ENCODE results near the gene RNMT. TPM values are rescaled to one million over a fixed set of nuclear protein-coding genes. Genes with fewer than 3 reads are reported as not detected.
A peak's percentile ranks its signal among the peaks of the same experiment; 100 is the strongest.
"Not testable (repeated sequence)": the region's sequence is repeated elsewhere in the genome, so short reads cannot be mapped to it uniquely, and the experiment has no call there.

Gene RNMT
- total RNA-seq, 2 donors from 2014 or later: 37.8 to 48.5 TPM

GRCh38 chr18:13712400-13713131 lies 13.9 kb upstream of the RNMT start:
- H3K27me3 Mint-ChIP-seq (ENCODE audit: low read depth): no peaks in the 10 kb centered on the region
- ATAC-seq (replicated peaks in 1 of 2) (no peak), DNase-seq (no peak)
- peaks cover 9 to 13% of the 10 kb centered on the region in 2 donors for H3K36me3 Mint-ChIP-seq (ENCODE audit: insufficient read depth in 2 of 2)
- peaks cover 33% of the 10 kb centered on the region for H3K4me1 Mint-ChIP-seq (ENCODE audit: low read depth)
- no peaks in the 10 kb centered on the region for H3K9me3 Mint-ChIP-seq
- H3K27ac Mint-ChIP-seq: no peak overlapping the region
- H3K4me3 Mint-ChIP-seq: no peak overlapping the region

DNA sequence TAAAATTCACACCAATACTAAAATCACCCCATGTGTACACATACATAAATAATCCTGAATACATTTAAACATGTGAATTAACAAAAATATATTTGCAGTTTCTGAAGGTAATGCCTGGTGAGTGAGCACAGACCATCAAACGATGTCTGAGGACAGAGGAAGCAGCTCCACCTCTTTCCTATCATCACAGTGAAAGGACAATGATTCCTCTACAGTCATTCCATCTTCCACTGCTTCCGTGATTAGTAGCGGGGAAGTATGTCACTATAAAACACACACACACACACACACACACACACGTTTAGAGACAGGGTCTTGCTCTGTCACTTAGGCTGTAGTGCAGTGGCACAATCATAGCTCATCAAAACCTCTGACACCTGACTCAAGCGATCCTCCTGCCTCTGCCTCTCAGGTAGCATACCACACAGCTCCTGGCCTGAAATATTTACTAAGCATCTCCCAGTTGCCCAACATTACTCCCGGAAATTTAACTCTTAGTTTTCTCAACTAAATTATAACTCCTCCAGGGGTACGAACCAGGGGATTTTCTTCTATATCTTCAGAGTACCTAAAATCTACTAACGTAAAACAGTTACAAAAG lies 12.9 kb upstream of the RNMT start:
- Mint-ChIP-seq H3K9me3 (no peaks in the 10 kb centered on the region), H3K27me3 (ENCODE audit: low read depth) (no peaks in the 10 kb centered on the region), H3K36me3 (ENCODE audit: insufficient read depth in 2 of 2) (peaks cover 5 to 14% of the 10 kb centered on the region in 2 donors), H3K4me3 (no peak overlapping the region), H3K4me1 (ENCODE audit: low read depth) (peaks cover 39% of the 10 kb centered on the region), H3K27ac (no peak overlapping the region)
- ATAC-seq (replicated peaks in 1 of 2) (no peak), DNase-seq (no peak)

- Mint-ChIP-seq H3K4me3 (no peak overlapping the region), H3K4me1 (ENCODE audit: low read depth) (peaks cover 48% of the 10 kb centered on the region)
- no peak for DNase-seq
Observed at GRCh38 chr18:13715330-13715729, 11.1 kb upstream of the RNMT start.

GRCh38 chr18:13716916-13717315 lies 9.6 kb upstream of the RNMT start:
- ATAC-seq (replicated peaks in 1 of 2) (no peak), DNase-seq (no peak)
- Mint-ChIP-seq H3K9me3 (no peaks in the 10 kb centered on the region), H3K36me3 (ENCODE audit: insufficient read depth in 2 of 2) (peaks cover 0 to 12% of the 10 kb centered on the region in 2 donors), H3K4me3 (no peak overlapping the region), H3K27me3 (ENCODE audit: low read depth) (no peaks in the 10 kb centered on the region), H3K4me1 (ENCODE audit: low read depth) (peaks cover 44% of the 10 kb centered on the region), H3K27ac (no peak overlapping the region)

More at GRCh38 chr18:13715330-13715729, 11.1 kb upstream of the RNMT start:
- ATAC-seq (replicated peaks in 1 of 2): no peak
- Mint-ChIP-seq H3K9me3 (no peaks in the 10 kb centered on the region), H3K36me3 (ENCODE audit: insufficient read depth in 2 of 2) (peaks cover 4 to 16% of the 10 kb centered on the region in 2 donors), H3K27ac (no peak overlapping the region), H3K27me3 (ENCODE audit: low read depth) (no peaks in the 10 kb centered on the region)

GRCh38 chr18:13720123-13720522 lies 6.3 kb upstream of the RNMT start:
- no peak overlapping the region for H3K27ac Mint-ChIP-seq
- DNase-seq (no peak), ATAC-seq (replicated peaks in 1 of 2) (no peak)
- H3K27me3 Mint-ChIP-seq (ENCODE audit: low read depth): no peaks in the 10 kb centered on the region
- no peaks in the 10 kb centered on the region for H3K9me3 Mint-ChIP-seq
- peaks cover 61% of the 10 kb centered on the region for H3K4me1 Mint-ChIP-seq (ENCODE audit: low read depth)
- H3K4me3 Mint-ChIP-seq: no peak overlapping the region
- H3K36me3 Mint-ChIP-seq (ENCODE audit: insufficient read depth in 2 of 2): peaks cover 0 to 12% of the 10 kb centered on the region in 2 donors

DNA sequence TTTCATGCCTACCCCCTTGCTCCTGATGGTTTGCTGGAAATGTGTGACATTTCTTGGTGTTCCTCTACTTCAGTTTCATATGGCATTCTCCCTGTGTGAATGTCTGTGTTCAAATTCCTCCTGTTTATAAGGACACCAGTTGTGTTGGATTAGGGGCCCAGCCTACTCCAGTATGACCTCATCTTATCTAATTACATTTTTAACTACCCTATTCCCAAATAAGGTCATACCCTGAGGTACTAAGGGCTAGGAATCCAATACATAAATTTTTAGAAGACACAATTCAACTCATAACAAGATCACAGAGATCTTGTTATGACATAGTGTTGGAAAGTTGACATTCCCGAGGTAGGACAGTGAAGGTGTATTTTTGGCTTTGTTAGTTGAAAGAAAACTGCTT lies 5.6 kb upstream of the RNMT start:
- Mint-ChIP-seq H3K27ac (no peak overlapping the region), H3K9me3 (no peaks in the 10 kb centered on the region), H3K4me1 (ENCODE audit: low read depth) (peaks cover 67% of the 10 kb centered on the region), H3K4me3 (no peak overlapping the region), H3K27me3 (ENCODE audit: low read depth) (no peaks in the 10 kb centered on the region), H3K36me3 (ENCODE audit: insufficient read depth in 2 of 2) (peaks cover 4 to 12% of the 10 kb centered on the region in 2 donors)
- ATAC-seq (replicated peaks in 1 of 2) (no peak), DNase-seq (no peak)

DNA sequence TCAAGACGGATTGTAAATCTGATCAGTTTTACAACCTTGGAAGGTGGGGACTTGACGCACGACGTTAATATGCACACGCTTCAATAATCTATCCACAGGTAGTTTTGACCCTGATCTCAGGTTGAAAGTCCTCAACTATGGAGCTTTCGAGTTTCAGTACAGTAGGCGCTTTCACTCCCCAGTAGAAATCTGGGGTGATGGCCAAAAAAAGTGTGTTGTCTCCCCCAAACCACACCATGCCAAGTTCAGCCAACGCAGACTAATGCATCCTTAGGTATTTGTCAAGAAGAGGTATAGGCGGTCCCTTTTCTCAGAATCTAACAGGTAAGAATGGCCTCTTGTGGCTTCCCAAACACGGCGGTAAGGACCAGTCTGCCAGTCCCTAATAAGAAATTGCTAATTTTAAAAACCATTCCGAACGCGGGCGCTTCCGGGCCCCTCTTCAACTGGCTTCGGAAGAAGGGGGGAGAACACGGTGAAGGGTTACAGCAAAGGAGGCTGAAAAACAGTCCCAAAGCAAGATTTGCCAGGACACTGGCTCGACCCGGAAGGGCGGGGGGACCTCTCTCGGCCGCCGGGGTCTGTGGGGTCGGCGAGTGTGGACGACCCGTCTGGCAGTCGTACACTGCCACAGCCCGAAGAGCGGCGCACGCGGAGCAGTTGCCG lies 774 bp upstream of the RNMT start:
- ATAC-seq (replicated peaks in 1 of 2) (no peak), DNase-seq (no peak)
- no peaks in the 10 kb centered on the region for H3K27me3 Mint-ChIP-seq (ENCODE audit: low read depth)
- H3K4me3 Mint-ChIP-seq: peak overlapping the region; percentile 85 to 95
- H3K27ac Mint-ChIP-seq: peak overlapping the region; percentile 54
- H3K36me3 Mint-ChIP-seq (ENCODE audit: insufficient read depth in 2 of 2): peaks cover 5 to 9% of the 10 kb centered on the region in 2 donors
- H3K9me3 Mint-ChIP-seq: no peaks in the 10 kb centered on the region
- H3K4me1 Mint-ChIP-seq (ENCODE audit: low read depth): peaks cover 70% of the 10 kb centered on the region

GRCh38 chr18:13726972-13727331 lies 479 bp downstream of the RNMT start:
- H3K27me3 Mint-ChIP-seq (ENCODE audit: low read depth): no peaks in the 10 kb centered on the region
- H3K36me3 Mint-ChIP-seq (ENCODE audit: insufficient read depth in 2 of 2): peaks cover 7 to 12% of the 10 kb centered on the region in 2 donors
- ATAC-seq (replicated peaks in 1 of 2) (peak; percentile 4 to 30), DNase-seq (peak; percentile 28 to 33)
- peaks cover 69% of the 10 kb centered on the region for H3K4me1 Mint-ChIP-seq (ENCODE audit: low read depth)
- H3K27ac Mint-ChIP-seq: peak overlapping the region; percentile 96
- peak overlapping the region; percentile 85 to 95 for H3K4me3 Mint-ChIP-seq
- no peaks in the 10 kb centered on the region for H3K9me3 Mint-ChIP-seq

- Mint-ChIP-seq H3K27me3 (ENCODE audit: low read depth) (no peaks in the 10 kb centered on the region), H3K36me3 (ENCODE audit: insufficient read depth in 2 of 2) (peaks cover 13 to 22% of the 10 kb centered on the region in 2 donors), H3K27ac (peak overlapping the region; percentile 76), H3K4me1 (ENCODE audit: low read depth) (peaks cover 42% of the 10 kb centered on the region), H3K9me3 (peaks cover 0 to 2% of the 10 kb centered on the region in 2 donors), H3K4me3 (peak overlapping the region in 1 of 2 donors; percentile 40)
- DNase-seq: no peak
- ATAC-seq (replicated peaks in 1 of 2): no peak
Observed at GRCh38 chr18:13730481-13730880, 4.0 kb downstream of the RNMT start.

DNA sequence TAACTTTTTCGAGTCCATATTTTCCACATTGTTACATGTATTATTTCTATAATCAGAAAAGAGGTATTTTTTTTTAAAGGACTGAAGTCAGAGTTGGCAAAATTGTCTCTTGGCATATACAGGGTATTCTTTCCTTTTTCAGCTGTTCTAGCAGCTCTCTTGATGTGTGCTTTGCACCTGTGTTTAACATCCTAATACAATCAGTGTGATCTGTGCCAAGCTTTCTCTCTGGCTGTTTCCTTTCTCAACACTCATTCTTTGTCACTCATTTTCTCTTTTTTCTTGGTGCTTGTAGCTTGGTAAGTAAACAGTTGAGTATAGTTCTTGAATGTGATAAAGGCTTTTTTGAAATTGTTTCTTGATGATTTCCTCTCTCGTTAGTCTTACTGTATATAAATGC lies 9.2 kb downstream of the RNMT start:
- H3K27ac Mint-ChIP-seq: no peak overlapping the region
- DNase-seq: no peak
- H3K4me1 Mint-ChIP-seq (ENCODE audit: low read depth): peaks cover 4% of the 10 kb centered on the region
- no peak for ATAC-seq (replicated peaks in 1 of 2)
- H3K9me3 Mint-ChIP-seq: peaks cover 0 to 2% of the 10 kb centered on the region in 2 donors
- peaks cover 12 to 38% of the 10 kb centered on the region in 2 donors for H3K36me3 Mint-ChIP-seq (ENCODE audit: insufficient read depth in 2 of 2)
- no peaks in the 10 kb centered on the region for H3K27me3 Mint-ChIP-seq (ENCODE audit: low read depth)
- no peak overlapping the region for H3K4me3 Mint-ChIP-seq

DNA sequence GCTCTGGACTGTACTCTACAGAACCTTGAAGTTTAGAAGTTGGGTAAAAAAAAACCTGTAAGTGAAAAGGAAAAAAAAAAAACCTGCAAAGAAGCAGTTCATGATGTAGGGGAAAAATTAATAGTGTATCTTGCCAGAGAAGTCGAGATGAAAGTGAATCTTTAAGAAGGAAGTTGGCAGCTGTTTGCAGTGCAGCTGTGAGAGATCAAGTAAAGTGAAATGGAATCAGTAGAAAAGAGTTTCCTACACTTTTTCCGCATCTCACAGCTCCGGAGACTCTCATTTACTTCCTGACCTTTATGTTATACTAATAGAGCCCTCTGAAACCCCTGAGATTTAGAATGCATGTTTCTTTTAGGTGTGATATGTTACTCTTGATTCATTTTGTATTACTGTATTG lies 19.2 kb downstream of the RNMT start:
- DNase-seq (no peak), ATAC-seq (replicated peaks in 1 of 2) (no peak)
- Mint-ChIP-seq H3K4me3 (no peak overlapping the region), H3K4me1 (ENCODE audit: low read depth) (no peaks in the 10 kb centered on the region), H3K36me3 (ENCODE audit: insufficient read depth in 2 of 2) (peaks cover 11 to 32% of the 10 kb centered on the region in 2 donors), H3K27me3 (ENCODE audit: low read depth) (no peaks in the 10 kb centered on the region), H3K9me3 (no peaks in the 10 kb centered on the region), H3K27ac (peak overlapping the region; percentile 27)

- Mint-ChIP-seq H3K36me3 (ENCODE audit: insufficient read depth in 2 of 2) (peaks cover 13 to 36% of the 10 kb centered on the region in 2 donors), H3K27ac (no peak overlapping the region), H3K4me1 (ENCODE audit: low read depth) (no peaks in the 10 kb centered on the region), H3K27me3 (ENCODE audit: low read depth) (no peaks in the 10 kb centered on the region), H3K9me3 (no peaks in the 10 kb centered on the region), H3K4me3 (no peak overlapping the region)
- DNase-seq (no peak), ATAC-seq (replicated peaks in 1 of 2) (no peak)
Observed at GRCh38 chr18:13746633-13747032, 20.2 kb downstream of the RNMT start.

- not testable (repeated sequence) for ATAC-seq (replicated peaks in 1 of 2); H3K9me3 Mint-ChIP-seq; H3K27me3 Mint-ChIP-seq (ENCODE audit: low read depth); H3K4me3 Mint-ChIP-seq; H3K27ac Mint-ChIP-seq; DNase-seq; H3K4me1 Mint-ChIP-seq (ENCODE audit: low read depth)
- H3K36me3 Mint-ChIP-seq (ENCODE audit: insufficient read depth in 2 of 2): peaks cover 11 to 45% of the 10 kb centered on the region in 2 donors
Observed at GRCh38 chr18:13751599-13751998, 25.1 kb downstream of the RNMT start.
